Loucy (cell line): ENCODE measurements around the gene WFDC12.

ENCODE experiments used
- EZH2phosphoT487 ChIP-seq: fragments of 200-600 bp; IDR thresholded peaks from 2 replicates; pipeline ENCODE4 v1.6.1; 2018; ENCODE audit warnings: antibody characterized with exemption, mild to moderate bottlenecking, moderate library complexity, borderline replicate concordance
- TF ChIP-seq, protein P1 (sequence below): fragments of 200-600 bp; sonication (generic); conservative IDR thresholded peaks from 2 replicates; pipeline ENCODE4 v1.5.1; 2014; ENCODE audit warnings: mild to moderate bottlenecking, antibody characterized with exemption, low read length

DNA sequence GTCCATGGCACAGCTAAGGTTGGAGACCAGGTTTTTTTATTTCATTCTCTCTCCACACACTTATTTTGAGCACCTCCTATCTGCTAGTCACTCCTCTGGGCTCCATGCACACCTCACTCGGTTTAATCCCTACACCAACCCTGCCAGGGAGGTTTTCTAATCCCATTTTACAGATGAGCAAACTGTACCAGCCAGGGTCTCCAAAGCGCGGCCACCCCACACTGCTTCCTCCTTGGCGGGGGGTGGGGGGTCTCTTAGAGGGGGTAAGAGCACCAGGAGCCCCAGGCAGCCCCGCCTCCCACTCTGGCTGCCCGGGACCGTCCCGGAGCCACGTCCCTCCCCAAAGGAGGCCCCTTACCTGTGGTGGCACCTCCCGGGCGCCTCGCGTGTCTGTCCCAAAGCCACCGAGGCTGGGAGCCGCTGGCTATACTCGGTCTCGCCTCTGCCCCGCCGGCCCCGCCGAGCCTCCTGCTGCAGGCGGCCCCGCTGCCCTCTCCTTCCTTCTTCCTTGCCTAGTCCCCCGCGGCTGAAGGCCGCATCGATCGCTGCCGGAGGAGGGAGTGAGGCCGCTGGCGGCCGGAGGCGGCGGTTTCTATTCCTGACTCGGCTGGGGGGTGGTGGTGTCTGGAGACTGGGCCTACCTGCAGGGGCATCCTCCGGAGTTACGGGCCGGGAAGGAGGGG lies 23.6 kb downstream of the WFDC12 start, which contains the start of gene KCNS1:
- TF ChIP-seq, protein P1, sequence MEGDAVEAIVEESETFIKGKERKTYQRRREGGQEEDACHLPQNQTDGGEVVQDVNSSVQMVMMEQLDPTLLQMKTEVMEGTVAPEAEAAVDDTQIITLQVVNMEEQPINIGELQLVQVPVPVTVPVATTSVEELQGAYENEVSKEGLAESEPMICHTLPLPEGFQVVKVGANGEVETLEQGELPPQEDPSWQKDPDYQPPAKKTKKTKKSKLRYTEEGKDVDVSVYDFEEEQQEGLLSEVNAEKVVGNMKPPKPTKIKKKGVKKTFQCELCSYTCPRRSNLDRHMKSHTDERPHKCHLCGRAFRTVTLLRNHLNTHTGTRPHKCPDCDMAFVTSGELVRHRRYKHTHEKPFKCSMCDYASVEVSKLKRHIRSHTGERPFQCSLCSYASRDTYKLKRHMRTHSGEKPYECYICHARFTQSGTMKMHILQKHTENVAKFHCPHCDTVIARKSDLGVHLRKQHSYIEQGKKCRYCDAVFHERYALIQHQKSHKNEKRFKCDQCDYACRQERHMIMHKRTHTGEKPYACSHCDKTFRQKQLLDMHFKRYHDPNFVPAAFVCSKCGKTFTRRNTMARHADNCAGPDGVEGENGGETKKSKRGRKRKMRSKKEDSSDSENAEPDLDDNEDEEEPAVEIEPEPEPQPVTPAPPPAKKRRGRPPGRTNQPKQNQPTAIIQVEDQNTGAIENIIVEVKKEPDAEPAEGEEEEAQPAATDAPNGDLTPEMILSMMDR = no peak
- TF ChIP-seq EZH2phosphoT487 = no peak
